Testis (tissue), 2 donors: Measurements from ENCODE around the gene APAF1.

Experiments
- CTCF ChIP-seq, 3 experiments: fragments of 450-650 bp in 2 of 3; fragments of 200-600 bp in 1 of 3; sonication (generic) in 1 of 3; IDR thresholded peaks; one replicate each; pipeline ENCODE4 v1.5.1; 2016 to 2019; ENCODE audit warnings: antibody characterized with exemption in 3 of 3, mild to moderate bottlenecking in 2 of 3, moderate library complexity in 1 of 3
- POLR2A ChIP-seq: fragments of 450-650 bp; IDR thresholded peaks from one replicate; pipeline ENCODE4 v1.6.1; 2017; ENCODE audit warnings: antibody characterized with exemption, mild to moderate bottlenecking, moderate library complexity

DNA sequence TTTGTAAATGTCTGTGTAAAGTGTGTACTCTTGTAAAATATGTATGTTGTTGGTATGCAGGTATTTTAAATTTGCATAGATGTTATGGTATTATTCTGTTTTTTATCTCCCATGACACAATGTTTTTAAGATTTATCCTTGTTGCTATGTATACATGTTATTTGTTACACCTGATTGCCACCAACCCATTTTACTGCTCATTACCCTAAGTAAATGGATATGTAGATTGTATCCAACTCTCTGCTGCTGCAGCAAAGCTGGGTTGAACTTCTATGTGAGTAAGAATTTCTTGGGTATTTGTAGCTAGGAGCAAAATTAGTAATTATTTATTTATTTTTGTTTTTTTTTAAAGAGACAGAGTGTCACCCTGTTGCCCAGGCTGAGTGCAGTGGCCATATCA, 6.2 kb downstream of the APAF1 start:
- TF ChIP-seq POLR2A (no peak), CTCF (IDR thresholded peaks at IDR 0.05) (no peak)
